Epidermal melanocyte (primary cell): Measurements from ENCODE around the gene TRMT112.

ENCODE experiments used
- DNase-seq: peaks from one replicate; pipeline ENCODE4 v3.0.0; 2011; ENCODE audit warnings: low spot score; ENCODE audit not compliant: insufficient read length

The TRMT112 gene

GRCh38 chr11:64275841-64276240 is 41.5 kb downstream of the TRMT112 start:
- DNase-seq: no peak

GRCh38 chr11:64275031-64275800 is 42.1 kb downstream of the TRMT112 start:
- DNase-seq: no peak

- peak; percentile 78 for DNase-seq
These were observed 47.7 kb downstream of the TRMT112 start for GRCh38 chr11:64269540-64270220.

GRCh38 chr11:64268893-64269539 is 48.3 kb downstream of the TRMT112 start:
- no peak for DNase-seq

GRCh38 chr11:64268025-64268892 is 49.1 kb downstream of the TRMT112 start:
- DNase-seq: no peak

GRCh38 chr11:64267207-64267945 is 50.0 kb downstream of the TRMT112 start:
- no peak for DNase-seq
